A549 (cell line): ENCODE measurements around the gene PLA2G5. TPM values are rescaled to one million over a fixed set of nuclear protein-coding genes. Genes with fewer than 3 reads are reported as not detected.

ENCODE experiments used
- ATAC-seq, 2 experiments: fragments of 200-7000 bp in 1 of 2; fragments of >200 bp in 1 of 2; cut with Nextera tagmentation in 1 of 2; cut with Tn5 transposase in 1 of 2; 3 replicates each; pipeline versions ENCODE4 v1.8.0 to v1.9.1; 2018 to 2020; ENCODE audit warnings: mild to moderate bottlenecking in 1 of 2, moderate library complexity in 1 of 2
- CTCF ChIA-PET: fragments of 300-600 bp; sonication (Branson Sonifier 250); formaldehyde crosslinking; extraction: SDS; loops from one replicate; lab custom pipeline; 2021; ENCODE audit warnings: antibody characterized with exemption, inconsistent platforms; lab: Yijun Ruan, JAX
- POLR2A ChIA-PET: fragments of 350-600 bp; formaldehyde crosslinking; extraction: SDS; loops from one replicate; lab custom pipeline; 2021; ENCODE audit warnings: antibody characterized with exemption, inconsistent platforms; lab: Yijun Ruan, JAX
- DNase-seq, 2 experiments: peaks; one replicate each; pipeline versions ENCODE4 v3.0.0 to v3.0.0-alpha.2; 2011 to 2016; ENCODE audit warnings: low read depth in 1 of 2, low spot score in 1 of 2
- FAIRE-seq: peaks from 2 replicates; lab custom pipeline; 2011; peaks lifted over from hg19 to GRCh38; lab: Jason Lieb, UNC
- H3K27ac ChIP-seq, 2 experiments: fragments of >200 bp; sonication (Bioruptor Twin); formaldehyde crosslinking; 3 replicates each; pipeline ENCODE4 v1.5.1; 2016 to 2017
- H3K4me1 ChIP-seq: fragments of >200 bp; sonication (Bioruptor Twin); formaldehyde crosslinking; 3 replicates; pipeline ENCODE4 v1.6.1; 2016
- H3K4me2 ChIP-seq: fragments of >200 bp; sonication (Bioruptor Twin); formaldehyde crosslinking; 3 replicates; pipeline ENCODE4 v1.6.1; 2016
- H3K4me3 ChIP-seq: fragments of >200 bp; sonication (Bioruptor Twin); formaldehyde crosslinking; 3 replicates; pipeline ENCODE4 v1.5.1; 2016
- H3K9me3 ChIP-seq: fragments of >200 bp; sonication (Bioruptor Twin); formaldehyde crosslinking; 3 replicates; pipeline ENCODE4 v1.6.1; 2016
- BHLHE40 ChIP-seq: IDR thresholded peaks from 2 replicates; pipeline ENCODE4 v1.6.1; 2012; ENCODE audit warnings: low read depth, low read length, inconsistent platforms
- ESRRA ChIP-seq: fragments of 150-350 bp; IDR thresholded peaks from 2 replicates; pipeline ENCODE4 v1.6.1; 2014; ENCODE audit warnings: mild to moderate bottlenecking, low read length, borderline replicate concordance
- FOSB ChIP-seq: fragments of 250-450 bp; sonication (Bioruptor Pico); IDR thresholded peaks from 2 replicates; pipeline ENCODE4 v1.5.0; 2020; ENCODE audit warnings: mild to moderate bottlenecking, moderate library complexity
- FOSL2 ChIP-seq, 2 experiments: fragments of 450-650 bp in 1 of 2; fragments of >200 bp in 1 of 2; sonication (Bioruptor Twin) in 1 of 2; formaldehyde crosslinking; IDR thresholded peaks; 2 replicates each; pipeline versions ENCODE4 v1.5.0 to v1.6.1; 2016 to 2020; ENCODE audit warnings: mild to moderate bottlenecking in 1 of 2, moderate library complexity in 1 of 2
- FOXS1 ChIP-seq: fragments of 250-450 bp; sonication (Bioruptor Pico); IDR thresholded peaks from 2 replicates; pipeline ENCODE4 v1.5.0; 2020; ENCODE audit warnings: mild to moderate bottlenecking, moderate library complexity
- HDAC2 ChIP-seq: fragments of 200-600 bp; sonication (generic); IDR thresholded peaks from 2 replicates; pipeline ENCODE4 v1.6.1; 2016
- HOXB5 ChIP-seq: fragments of 250-450 bp; sonication (Bioruptor Pico); IDR thresholded peaks from 2 replicates; pipeline ENCODE4 v1.5.0; 2020; ENCODE audit warnings: mild to moderate bottlenecking, moderate library complexity
- JUN ChIP-seq, 2 experiments: fragments of >200 bp; sonication (Bioruptor Twin); formaldehyde crosslinking; IDR thresholded peaks; 2 replicates in 1 of 2; 3 replicates in 1 of 2; pipeline ENCODE4 v1.6.1; 2016 to 2017
- MYC ChIP-seq: IDR thresholded peaks from 2 replicates; pipeline ENCODE4 v1.6.1; 2012; ENCODE audit warnings: mild to moderate bottlenecking, inconsistent platforms, low read length, improper control_type of control experiment, borderline replicate concordance
- POLR2A ChIP-seq: IDR thresholded peaks from 2 replicates; pipeline ENCODE4 v1.6.1; 2012; ENCODE audit warnings: mild to moderate bottlenecking, low read length
- POLR2AphosphoS2 ChIP-seq: conservative IDR thresholded peaks from 2 replicates; pipeline ENCODE4 v1.6.1; 2012; ENCODE audit warnings: low read length, improper control_type of control experiment, inconsistent platforms
- RARB ChIP-seq: fragments of 250-450 bp; sonication (Bioruptor Pico); IDR thresholded peaks from 2 replicates; pipeline ENCODE4 v1.8.0; 2021; ENCODE audit warnings: mild to moderate bottlenecking, moderate library complexity
- RCOR1 ChIP-seq: fragments of 150-350 bp; IDR thresholded peaks from 2 replicates; pipeline ENCODE4 v1.6.1; 2014; ENCODE audit warnings: antibody characterized with exemption, low read length, low read depth
- RFX5 ChIP-seq: fragments of 450-650 bp; IDR thresholded peaks from 2 replicates; pipeline ENCODE4 v1.7.1; 2014; ENCODE audit warnings: antibody characterized with exemption, mild to moderate bottlenecking, moderate library complexity
- SREBF2 ChIP-seq: fragments of 450-650 bp; IDR thresholded peaks from 2 replicates; pipeline ENCODE4 v1.6.1; 2014; ENCODE audit warnings: mild to moderate bottlenecking, moderate library complexity
- ZFP36 ChIP-seq: fragments of 450-650 bp; IDR thresholded peaks from 2 replicates; pipeline ENCODE4 v1.6.1; 2014; ENCODE audit warnings: borderline replicate concordance; ENCODE audit not compliant: partially characterized antibody
- WGBS: methylation state at CpG from one replicate; pipeline ENCODE4 v1.1.6; 2017; ENCODE audit errors: missing lambda C conversion rate; 5-methylcytosine and 5-hydroxymethylcytosine counted together
- polyA plus RNA-seq, 4 experiments: library from polyadenylated mRNA; depleted of rRNA in 3 of 4; stranded (reverse); fragments of >200 nt; fragmentation: RNase III in 1 of 4; extraction: RNeasy Plus Mini Kit Qiagen cat#74134 plus additional on column Dnase treatment in 1 of 4; gene quantifications; 2 replicates in 3 of 4; 3 replicates in 1 of 4; pipeline ENCODE4 v1.2.3, GENCODE V29; 2011 to 2017
- TF ChIP-seq, protein P1 (sequence below): fragments of 250-450 bp; sonication (Bioruptor Pico); IDR thresholded peaks from 2 replicates; pipeline ENCODE4 v1.5.0; 2021; ENCODE audit warnings: mild to moderate bottlenecking, moderate library complexity, borderline replicate concordance
- TF ChIP-seq, protein P2 (sequence below): fragments of >200 bp; sonication (Bioruptor Twin); formaldehyde crosslinking; IDR thresholded peaks from 3 replicates; pipeline ENCODE4 v1.6.1; 2016
- TF ChIP-seq, protein P3 (sequence below): fragments of 250-450 bp; sonication (Bioruptor Pico); IDR thresholded peaks from 2 replicates; pipeline ENCODE4 v1.5.0; 2020; ENCODE audit warnings: low read depth, mild to moderate bottlenecking, moderate library complexity
- TF ChIP-seq, protein P4 (sequence below): fragments of 450-650 bp; IDR thresholded peaks from 2 replicates; pipeline ENCODE4 v1.6.1; 2014; ENCODE audit warnings: antibody characterized with exemption
- TF ChIP-seq, protein P5 (sequence below): fragments of 200-600 bp; sonication (generic); IDR thresholded peaks from 2 replicates; pipeline ENCODE4 v1.6.1; 2016; ENCODE audit warnings: antibody characterized with exemption, mild to moderate bottlenecking, moderate library complexity
- TF ChIP-seq, protein P6 (sequence below): IDR thresholded peaks from 2 replicates; pipeline ENCODE4 v1.6.1; 2012; ENCODE audit warnings: low read depth, borderline replicate concordance

Gene PLA2G5
- polyA plus RNA-seq, 2 of the 4 experiments (the other 2 are of a cell fraction): not detected

GRCh38 chr1:20093303-20093702 is 23.3 kb downstream of the PLA2G5 start:
- H3K4me1 ChIP-seq: no peaks in the 10 kb centered on the region
- H3K27ac ChIP-seq: no peak overlapping the region
- FAIRE-seq (no peak), ATAC-seq (no peak), DNase-seq (no peak)
- WGBS: 58% methylated on average over 3 of the region's 5 CpGs
- H3K4me2 ChIP-seq: no peak overlapping the region
- ChIA-PET POLR2A (no interaction called here), CTCF (interaction anchor here (4.0 kb wide), 1 partner anchor 8 kb away, joined by 18 read pairs; no protein-coding TSS in a partner anchor)
- H3K4me3 ChIP-seq: no peak overlapping the region
- H3K9me3 ChIP-seq: peaks cover 11% of the 10 kb centered on the region; the same call in 1 of the 3 replicates
- TF ChIP-seq HOXB5 (CRISPR knock-in tag) (no peak), ESRRA (no peak), FOSB (no peak), JUN (IDR thresholded peaks at IDR 0.05) (no peak), RARB (CRISPR knock-in tag) (no peak), RCOR1 (no peak), BHLHE40 (no peak), MYC (no peak), ZFP36 (no peak)
- TF ChIP-seq, protein P1, sequence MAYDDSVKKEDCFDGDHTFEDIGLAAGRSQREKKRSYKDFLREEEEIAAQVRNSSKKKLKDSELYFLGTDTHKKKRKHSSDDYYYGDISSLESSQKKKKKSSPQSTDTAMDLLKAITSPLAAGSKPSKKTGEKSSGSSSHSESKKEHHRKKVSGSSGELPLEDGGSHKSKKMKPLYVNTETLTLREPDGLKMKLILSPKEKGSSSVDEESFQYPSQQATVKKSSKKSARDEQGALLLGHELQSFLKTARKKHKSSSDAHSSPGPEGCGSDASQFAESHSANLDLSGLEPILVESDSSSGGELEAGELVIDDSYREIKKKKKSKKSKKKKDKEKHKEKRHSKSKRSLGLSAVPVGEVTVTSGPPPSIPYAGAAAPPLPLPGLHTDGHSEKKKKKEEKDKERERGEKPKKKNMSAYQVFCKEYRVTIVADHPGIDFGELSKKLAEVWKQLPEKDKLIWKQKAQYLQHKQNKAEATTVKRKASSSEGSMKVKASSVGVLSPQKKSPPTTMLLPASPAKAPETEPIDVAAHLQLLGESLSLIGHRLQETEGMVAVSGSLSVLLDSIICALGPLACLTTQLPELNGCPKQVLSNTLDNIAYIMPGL (CRISPR knock-in tag): no peak
- TF ChIP-seq, protein P2, sequence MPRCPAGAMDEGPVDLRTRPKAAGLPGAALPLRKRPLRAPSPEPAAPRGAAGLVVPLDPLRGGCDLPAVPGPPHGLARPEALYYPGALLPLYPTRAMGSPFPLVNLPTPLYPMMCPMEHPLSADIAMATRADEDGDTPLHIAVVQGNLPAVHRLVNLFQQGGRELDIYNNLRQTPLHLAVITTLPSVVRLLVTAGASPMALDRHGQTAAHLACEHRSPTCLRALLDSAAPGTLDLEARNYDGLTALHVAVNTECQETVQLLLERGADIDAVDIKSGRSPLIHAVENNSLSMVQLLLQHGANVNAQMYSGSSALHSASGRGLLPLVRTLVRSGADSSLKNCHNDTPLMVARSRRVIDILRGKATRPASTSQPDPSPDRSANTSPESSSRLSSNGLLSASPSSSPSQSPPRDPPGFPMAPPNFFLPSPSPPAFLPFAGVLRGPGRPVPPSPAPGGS: no peak
- TF ChIP-seq, protein P3, sequence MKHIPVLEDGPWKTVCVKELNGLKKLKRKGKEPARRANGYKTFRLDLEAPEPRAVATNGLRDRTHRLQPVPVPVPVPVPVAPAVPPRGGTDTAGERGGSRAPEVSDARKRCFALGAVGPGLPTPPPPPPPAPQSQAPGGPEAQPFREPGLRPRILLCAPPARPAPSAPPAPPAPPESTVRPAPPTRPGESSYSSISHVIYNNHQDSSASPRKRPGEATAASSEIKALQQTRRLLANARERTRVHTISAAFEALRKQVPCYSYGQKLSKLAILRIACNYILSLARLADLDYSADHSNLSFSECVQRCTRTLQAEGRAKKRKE (CRISPR knock-in tag): no peak

DNA sequence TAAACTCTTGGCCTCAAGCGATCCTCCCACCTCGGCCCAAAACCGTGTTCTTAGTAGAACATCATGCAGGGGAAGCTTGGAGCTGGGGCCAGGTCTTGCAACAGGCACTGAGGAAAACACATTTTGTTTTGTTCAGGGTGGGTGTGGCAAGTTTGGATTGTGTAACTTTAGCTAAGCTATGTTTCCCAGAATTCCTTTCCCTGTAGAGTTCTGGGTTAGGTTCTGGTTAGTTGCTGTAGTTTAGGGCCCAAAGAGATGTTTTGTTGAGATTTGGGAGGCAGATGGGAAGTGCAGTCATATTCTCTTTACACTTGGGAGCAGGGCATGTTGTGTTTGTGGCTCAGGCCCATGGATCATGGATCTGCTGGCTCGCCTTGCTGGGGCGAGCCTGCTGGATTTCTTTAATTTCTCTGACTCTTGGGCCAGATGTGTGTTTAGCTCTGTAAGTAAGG is 24.0 kb downstream of the PLA2G5 start:
- Histone ChIP-seq H3K27ac (no peak overlapping the region), H3K4me2 (no peak overlapping the region), H3K4me1 (no peaks in the 10 kb centered on the region), H3K4me3 (no peak overlapping the region), H3K9me3 (peaks cover 11% of the 10 kb centered on the region; the same call in 1 of the 3 replicates)
- 40% methylated on average over 5 of the region's 5 CpGs for WGBS
- ChIA-PET CTCF (interaction anchor here (0.5 kb wide), 1 partner anchor 141 kb away, joined by 3 read pairs; no protein-coding TSS in a partner anchor), POLR2A (no interaction called here)
- ATAC-seq: no peak
- TF ChIP-seq RCOR1: no peak
- TF ChIP-seq RFX5: no peak
- TF ChIP-seq FOSL2 (IDR thresholded peaks at IDR 0.05): no peak
- no peak for TF ChIP-seq FOSL2 (CRISPR knock-in tag; IDR thresholded peaks at IDR 0.05)
- TF ChIP-seq POLR2A: no peak
- TF ChIP-seq FOSB: no peak
- TF ChIP-seq BHLHE40: no peak
- no peak for TF ChIP-seq FOXS1 (CRISPR knock-in tag)
- TF ChIP-seq MYC: no peak
- TF ChIP-seq HDAC2: no peak
- FAIRE-seq: no peak
- DNase-seq: no peak

DNA sequence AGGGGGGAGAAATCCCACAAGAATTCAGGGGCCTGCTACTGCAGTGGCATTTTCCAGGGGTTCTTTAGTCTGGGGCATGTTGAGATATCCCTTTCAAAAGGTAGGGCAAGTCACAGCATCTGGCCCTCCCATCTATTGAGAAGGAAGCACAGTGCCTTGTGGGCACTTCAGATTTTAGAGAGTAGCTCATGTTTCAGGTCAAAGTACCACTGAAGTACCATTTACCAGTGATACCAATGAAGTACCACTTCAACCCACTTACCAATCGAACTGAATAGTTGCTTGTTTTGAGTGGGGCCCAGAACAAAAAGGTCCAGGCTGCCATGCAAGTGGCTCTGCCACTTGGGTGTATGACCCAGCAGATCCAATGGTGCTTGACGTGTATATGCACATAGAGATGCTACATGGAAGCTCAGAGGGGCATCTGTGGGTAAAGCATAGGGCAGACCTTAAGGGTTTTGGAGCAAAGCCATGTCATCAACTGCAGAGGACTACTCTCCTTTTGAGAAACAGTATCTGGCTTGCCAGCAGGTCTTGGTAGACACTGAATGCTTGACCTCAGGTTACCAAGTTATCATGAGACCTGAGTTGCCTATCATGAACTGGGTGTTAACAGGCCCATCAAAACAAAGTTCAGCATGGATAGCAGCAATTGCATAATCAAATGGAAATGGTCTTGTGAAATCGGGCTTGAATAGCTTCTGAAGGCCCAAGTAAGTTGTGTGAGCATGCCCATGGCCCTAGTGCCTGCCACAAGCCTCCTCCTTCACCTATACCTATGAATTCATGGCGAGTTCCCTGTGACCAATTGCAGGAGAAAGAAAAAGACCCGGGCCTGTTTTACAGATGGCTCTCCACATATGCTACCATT is 25.8 kb downstream of the PLA2G5 start:
- Histone ChIP-seq H3K27ac (no peak overlapping the region), H3K4me1 (no peaks in the 10 kb centered on the region), H3K4me3 (no peak overlapping the region), H3K9me3 (peaks cover 11% of the 10 kb centered on the region; the same call in 1 of the 3 replicates), H3K4me2 (no peak overlapping the region)
- FAIRE-seq (no peak), ATAC-seq (no peak), DNase-seq (no peak)
- ChIA-PET POLR2A (no interaction called here), CTCF (interaction anchor here (0.9 to 1.1 kb wide), 2 partner anchors 56 to 178 kb away, joined by 3 read pairs; no protein-coding TSS in a partner anchor)
- 0% methylated on average over 5 of the region's 5 CpGs for WGBS
- TF ChIP-seq, protein P4, sequence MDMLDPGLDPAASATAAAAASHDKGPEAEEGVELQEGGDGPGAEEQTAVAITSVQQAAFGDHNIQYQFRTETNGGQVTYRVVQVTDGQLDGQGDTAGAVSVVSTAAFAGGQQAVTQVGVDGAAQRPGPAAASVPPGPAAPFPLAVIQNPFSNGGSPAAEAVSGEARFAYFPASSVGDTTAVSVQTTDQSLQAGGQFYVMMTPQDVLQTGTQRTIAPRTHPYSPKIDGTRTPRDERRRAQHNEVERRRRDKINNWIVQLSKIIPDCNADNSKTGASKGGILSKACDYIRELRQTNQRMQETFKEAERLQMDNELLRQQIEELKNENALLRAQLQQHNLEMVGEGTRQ: no peak
- TF ChIP-seq, protein P5, sequence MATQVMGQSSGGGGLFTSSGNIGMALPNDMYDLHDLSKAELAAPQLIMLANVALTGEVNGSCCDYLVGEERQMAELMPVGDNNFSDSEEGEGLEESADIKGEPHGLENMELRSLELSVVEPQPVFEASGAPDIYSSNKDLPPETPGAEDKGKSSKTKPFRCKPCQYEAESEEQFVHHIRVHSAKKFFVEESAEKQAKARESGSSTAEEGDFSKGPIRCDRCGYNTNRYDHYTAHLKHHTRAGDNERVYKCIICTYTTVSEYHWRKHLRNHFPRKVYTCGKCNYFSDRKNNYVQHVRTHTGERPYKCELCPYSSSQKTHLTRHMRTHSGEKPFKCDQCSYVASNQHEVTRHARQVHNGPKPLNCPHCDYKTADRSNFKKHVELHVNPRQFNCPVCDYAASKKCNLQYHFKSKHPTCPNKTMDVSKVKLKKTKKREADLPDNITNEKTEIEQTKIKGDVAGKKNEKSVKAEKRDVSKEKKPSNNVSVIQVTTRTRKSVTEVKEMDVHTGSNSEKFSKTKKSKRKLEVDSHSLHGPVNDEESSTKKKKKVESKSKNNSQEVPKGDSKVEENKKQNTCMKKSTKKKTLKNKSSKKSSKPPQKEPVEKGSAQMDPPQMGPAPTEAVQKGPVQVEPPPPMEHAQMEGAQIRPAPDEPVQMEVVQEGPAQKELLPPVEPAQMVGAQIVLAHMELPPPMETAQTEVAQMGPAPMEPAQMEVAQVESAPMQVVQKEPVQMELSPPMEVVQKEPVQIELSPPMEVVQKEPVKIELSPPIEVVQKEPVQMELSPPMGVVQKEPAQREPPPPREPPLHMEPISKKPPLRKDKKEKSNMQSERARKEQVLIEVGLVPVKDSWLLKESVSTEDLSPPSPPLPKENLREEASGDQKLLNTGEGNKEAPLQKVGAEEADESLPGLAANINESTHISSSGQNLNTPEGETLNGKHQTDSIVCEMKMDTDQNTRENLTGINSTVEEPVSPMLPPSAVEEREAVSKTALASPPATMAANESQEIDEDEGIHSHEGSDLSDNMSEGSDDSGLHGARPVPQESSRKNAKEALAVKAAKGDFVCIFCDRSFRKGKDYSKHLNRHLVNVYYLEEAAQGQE: no peak
- TF ChIP-seq ZFP36 (no peak), RFX5 (no peak), POLR2AphosphoS2 (no peak), ESRRA (no peak), SREBF2 (no peak)
- TF ChIP-seq, protein P6, sequence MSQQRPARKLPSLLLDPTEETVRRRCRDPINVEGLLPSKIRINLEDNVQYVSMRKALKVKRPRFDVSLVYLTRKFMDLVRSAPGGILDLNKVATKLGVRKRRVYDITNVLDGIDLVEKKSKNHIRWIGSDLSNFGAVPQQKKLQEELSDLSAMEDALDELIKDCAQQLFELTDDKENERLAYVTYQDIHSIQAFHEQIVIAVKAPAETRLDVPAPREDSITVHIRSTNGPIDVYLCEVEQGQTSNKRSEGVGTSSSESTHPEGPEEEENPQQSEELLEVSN: no peak
